DND-41 (cell line): ENCODE data around the gene MARCHF3.

ENCODE experiments used
- CTCF ChIP-seq: IDR thresholded peaks from 2 replicates; pipeline ENCODE4 v1.5.1; 2012; ENCODE audit warnings: borderline replicate concordance, low read length, moderate library complexity, mild to moderate bottlenecking; ENCODE audit not compliant: poor library complexity, severe bottlenecking; ENCODE audit errors: extremely low read depth
- EZH2 ChIP-seq: IDR thresholded peaks from 3 replicates; pipeline ENCODE4 v1.6.1; 2012; ENCODE audit warnings: borderline replicate concordance, low read depth, mild to moderate bottlenecking, moderate library complexity, low read length, inconsistent platforms; ENCODE audit not compliant: severe bottlenecking

DNA sequence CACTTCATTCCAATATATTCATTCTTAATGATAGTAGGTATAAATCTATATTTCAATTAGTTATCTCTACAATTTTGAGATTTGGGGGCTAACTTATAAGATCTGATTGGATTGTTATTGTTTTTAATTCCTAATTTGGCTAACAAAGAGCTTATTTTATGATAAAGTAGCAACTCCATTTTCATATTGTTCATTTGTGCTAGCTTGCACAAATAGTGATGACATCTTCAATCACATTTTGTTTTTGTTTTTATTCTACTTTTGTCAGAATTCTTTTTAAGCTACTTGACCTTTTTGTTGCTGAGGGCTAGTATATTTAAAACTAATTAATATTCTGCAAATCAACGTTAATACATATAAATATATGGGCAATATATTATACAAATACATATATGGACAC lies 22.8 kb downstream of the MARCHF3 start:
- TF ChIP-seq CTCF: no peak
- TF ChIP-seq EZH2: no peak
